Endothelial cell (in vitro differentiated cells): Measurements from ENCODE around the gene OR51B2. TPM values are rescaled to one million over a fixed set of nuclear protein-coding genes. Genes with fewer than 3 reads are reported as not detected.
"Not testable (repeated sequence)": the region's sequence is repeated elsewhere in the genome, so short reads cannot be mapped to it uniquely, and the experiment has no call there.

Source experiments
- DNase-seq: peaks from one replicate; pipeline ENCODE4 v3.0.0; 2021; ENCODE audit warnings: low spot score
- H3K27ac Mint-ChIP-seq: one replicate; pipeline ENCODE4 v1.8.0; 2021; ENCODE audit warnings: mixed read lengths, inconsistent platforms; ENCODE audit not compliant: unreplicated experiment
- H3K27me3 Mint-ChIP-seq: one replicate; pipeline ENCODE4 v1.8.0; 2021; ENCODE audit warnings: mild to moderate bottlenecking, moderate library complexity, mixed read lengths, inconsistent platforms; ENCODE audit not compliant: unreplicated experiment
- H3K36me3 Mint-ChIP-seq: one replicate; pipeline ENCODE4 v1.8.0; 2021; ENCODE audit warnings: mild to moderate bottlenecking, low read depth, mixed read lengths, inconsistent platforms; ENCODE audit not compliant: unreplicated experiment
- H3K4me1 Mint-ChIP-seq: one replicate; pipeline ENCODE4 v1.8.0; 2021; ENCODE audit warnings: mild to moderate bottlenecking, mixed read lengths, inconsistent platforms; ENCODE audit not compliant: unreplicated experiment
- H3K4me3 Mint-ChIP-seq: one replicate; pipeline ENCODE4 v1.8.0; 2021; ENCODE audit warnings: mild to moderate bottlenecking, mixed read lengths, inconsistent platforms; ENCODE audit not compliant: unreplicated experiment
- H3K9me3 Mint-ChIP-seq: one replicate; pipeline ENCODE4 v1.8.0; 2021; ENCODE audit warnings: mixed read lengths, inconsistent platforms; ENCODE audit not compliant: unreplicated experiment
- total RNA-seq: library from RNA; stranded (reverse); fragmentation: NEBNext Ultra II Directional; extraction: Animal tissue kit (Norgen Biotek cat#: 25700); gene quantifications from one replicate; pipeline ENCODE4 v1.2.1, GENCODE V29; 2021; ENCODE audit not compliant: unreplicated experiment
- TF ChIP-seq, protein P1 (sequence below): fragments of 200-600 bp; sonication (generic); IDR thresholded peaks from one replicate; pipeline ENCODE4 v1.5.0; 2021; ENCODE audit warnings: antibody characterized with exemption; ENCODE audit not compliant: unreplicated experiment

Gene OR51B2
- total RNA-seq, 1 donor from 2014 or later = not detected

DNA sequence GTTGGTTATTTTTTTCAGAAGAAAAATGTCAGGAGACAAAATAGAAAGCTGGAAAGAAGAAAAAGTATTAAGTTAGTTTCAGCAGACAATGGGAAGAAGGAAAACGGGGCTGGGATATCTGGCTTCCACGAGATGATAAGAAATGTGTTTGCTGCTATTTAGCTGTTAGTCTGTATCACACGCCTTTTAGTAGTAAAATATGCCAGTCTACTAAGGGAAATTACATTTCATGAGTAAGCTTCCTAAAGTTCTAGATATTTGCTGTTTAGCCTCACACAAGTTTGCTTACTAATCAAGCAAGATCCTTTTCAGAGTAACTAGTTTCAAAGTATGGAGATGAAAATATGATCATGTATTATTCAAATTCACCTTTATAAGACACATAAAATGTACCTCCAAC lies 23.8 kb downstream of the OR51B2 start:
- no peak for DNase-seq
- Mint-ChIP-seq H3K27me3 (no peaks in the 10 kb centered on the region), H3K27ac (no peak overlapping the region), H3K9me3 (no peaks in the 10 kb centered on the region), H3K4me3 (no peak overlapping the region), H3K4me1 (no peaks in the 10 kb centered on the region), H3K36me3 (no peaks in the 10 kb centered on the region)
- TF ChIP-seq, protein P1, sequence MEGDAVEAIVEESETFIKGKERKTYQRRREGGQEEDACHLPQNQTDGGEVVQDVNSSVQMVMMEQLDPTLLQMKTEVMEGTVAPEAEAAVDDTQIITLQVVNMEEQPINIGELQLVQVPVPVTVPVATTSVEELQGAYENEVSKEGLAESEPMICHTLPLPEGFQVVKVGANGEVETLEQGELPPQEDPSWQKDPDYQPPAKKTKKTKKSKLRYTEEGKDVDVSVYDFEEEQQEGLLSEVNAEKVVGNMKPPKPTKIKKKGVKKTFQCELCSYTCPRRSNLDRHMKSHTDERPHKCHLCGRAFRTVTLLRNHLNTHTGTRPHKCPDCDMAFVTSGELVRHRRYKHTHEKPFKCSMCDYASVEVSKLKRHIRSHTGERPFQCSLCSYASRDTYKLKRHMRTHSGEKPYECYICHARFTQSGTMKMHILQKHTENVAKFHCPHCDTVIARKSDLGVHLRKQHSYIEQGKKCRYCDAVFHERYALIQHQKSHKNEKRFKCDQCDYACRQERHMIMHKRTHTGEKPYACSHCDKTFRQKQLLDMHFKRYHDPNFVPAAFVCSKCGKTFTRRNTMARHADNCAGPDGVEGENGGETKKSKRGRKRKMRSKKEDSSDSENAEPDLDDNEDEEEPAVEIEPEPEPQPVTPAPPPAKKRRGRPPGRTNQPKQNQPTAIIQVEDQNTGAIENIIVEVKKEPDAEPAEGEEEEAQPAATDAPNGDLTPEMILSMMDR = no peak

DNA sequence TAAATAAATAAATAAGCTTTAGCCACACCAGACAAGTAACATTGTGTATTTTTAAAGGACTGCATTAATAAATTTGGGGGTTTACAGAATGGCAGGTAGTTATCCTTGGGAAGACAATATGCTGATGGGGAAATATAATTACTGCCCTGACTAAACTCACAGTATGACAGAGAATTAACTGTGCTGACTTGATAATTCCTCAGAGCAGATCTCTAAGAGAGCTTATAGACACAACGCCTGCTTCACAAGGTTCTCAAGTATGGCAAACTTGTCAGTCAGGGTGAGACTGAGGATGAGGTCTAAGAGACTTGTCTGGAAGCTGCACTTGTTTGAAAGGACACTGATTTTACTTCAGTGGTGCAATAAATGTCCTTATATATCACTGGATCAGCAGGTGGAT lies 25.6 kb downstream of the OR51B2 start:
- Mint-ChIP-seq H3K4me1 (no peaks in the 10 kb centered on the region), H3K36me3 (no peaks in the 10 kb centered on the region), H3K27ac (no peak overlapping the region), H3K27me3 (no peaks in the 10 kb centered on the region), H3K9me3 (no peaks in the 10 kb centered on the region), H3K4me3 (no peak overlapping the region)
- DNase-seq = no peak
- TF ChIP-seq, protein P1 = no peak

DNA sequence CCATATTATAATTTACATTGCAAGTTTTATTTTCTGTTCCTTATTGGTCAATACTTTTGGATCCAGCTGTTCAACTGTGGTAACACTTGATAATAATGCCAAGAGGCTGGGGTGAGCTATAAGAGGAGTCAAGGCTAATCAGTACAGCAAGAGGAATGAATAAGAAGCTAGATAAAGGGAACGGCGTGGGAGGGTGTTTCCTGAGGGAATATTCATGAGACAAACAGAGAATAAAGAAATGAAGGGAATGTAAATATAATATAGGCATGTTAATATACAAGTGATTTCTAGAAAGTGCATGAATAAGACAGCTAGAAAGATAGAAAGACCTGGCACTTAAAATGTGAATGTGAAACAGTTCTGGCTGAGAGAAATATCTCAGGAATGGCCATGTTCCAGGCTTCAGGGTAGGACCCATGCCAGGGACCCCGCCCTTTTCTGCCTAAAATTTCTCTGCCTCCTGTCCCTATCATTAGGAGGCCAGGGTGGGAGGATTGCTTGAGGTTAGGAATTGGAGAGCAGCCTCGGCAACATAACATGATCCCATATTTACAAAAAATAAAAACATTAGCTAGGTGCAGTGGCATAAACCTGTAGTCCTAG lies 26.3 kb downstream of the OR51B2 start:
- no peaks in the 10 kb centered on the region for H3K36me3 Mint-ChIP-seq
- H3K27ac Mint-ChIP-seq = no peak overlapping the region
- DNase-seq = no peak
- H3K9me3 Mint-ChIP-seq = no peaks in the 10 kb centered on the region
- H3K27me3 Mint-ChIP-seq = no peaks in the 10 kb centered on the region
- TF ChIP-seq, protein P1 = no peak
- H3K4me1 Mint-ChIP-seq = no peaks in the 10 kb centered on the region
- no peak overlapping the region for H3K4me3 Mint-ChIP-seq

DNA sequence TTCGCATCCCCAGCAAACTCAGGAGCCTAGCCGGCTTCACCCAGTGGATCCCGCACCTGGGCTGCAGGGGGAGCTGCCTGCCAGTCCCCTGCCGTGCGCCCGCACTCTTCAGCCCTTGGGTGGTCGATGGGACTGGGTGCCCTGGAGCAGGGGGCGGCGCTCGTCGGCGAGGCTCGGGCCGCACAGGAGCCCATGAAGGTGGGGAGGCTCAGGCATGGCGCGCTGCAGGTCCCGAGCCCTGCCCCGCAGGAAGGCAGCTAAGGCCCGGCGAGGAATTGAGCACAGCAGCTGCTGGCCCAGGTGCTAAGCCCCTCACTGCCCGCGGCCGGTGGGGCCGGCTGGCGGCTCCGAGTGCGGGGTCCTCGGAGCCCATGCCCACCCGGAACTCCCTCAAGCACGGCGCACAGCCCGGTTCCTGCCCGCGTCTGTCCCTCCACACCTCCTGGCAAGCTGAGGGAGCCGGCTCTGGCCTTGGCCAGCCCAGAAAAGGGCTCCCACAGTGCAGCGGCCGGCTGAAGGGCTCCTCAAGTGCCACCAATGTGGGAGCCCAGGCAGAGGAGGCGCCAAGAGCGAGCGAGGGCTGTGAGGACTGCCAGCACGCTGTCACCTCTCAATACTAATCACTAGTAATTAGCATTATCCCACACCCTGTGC lies 29.6 kb downstream of the OR51B2 start:
- DNase-seq, H3K9me3 Mint-ChIP-seq, H3K27me3 Mint-ChIP-seq, H3K4me3 Mint-ChIP-seq, H3K4me1 Mint-ChIP-seq, H3K27ac Mint-ChIP-seq, H3K36me3 Mint-ChIP-seq: not testable (repeated sequence)

DNA sequence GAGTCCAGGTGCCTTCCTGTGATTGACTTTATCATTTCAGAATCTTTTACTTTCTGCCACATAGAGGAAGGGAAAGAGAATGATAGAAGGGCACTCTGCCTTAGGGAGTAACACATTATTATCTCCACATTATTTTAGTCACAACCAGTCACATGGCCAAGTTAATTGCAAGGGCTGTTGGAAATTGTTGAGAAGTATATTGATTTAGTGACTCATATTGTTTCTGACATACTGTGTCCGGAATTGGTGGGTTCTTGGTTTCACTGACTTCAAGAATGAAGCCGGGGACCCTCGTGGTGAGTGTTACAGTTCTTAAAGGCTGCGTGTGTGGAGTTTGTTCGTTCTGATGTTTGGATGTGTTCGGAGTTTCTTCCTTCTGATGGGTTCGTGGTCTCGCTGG lies 31.1 kb downstream of the OR51B2 start:
- H3K9me3 Mint-ChIP-seq = no peaks in the 10 kb centered on the region
- no peaks in the 10 kb centered on the region for H3K4me1 Mint-ChIP-seq
- no peaks in the 10 kb centered on the region for H3K36me3 Mint-ChIP-seq

More for the DNA sequence above, 31.1 kb downstream of the OR51B2 start:
- no peak overlapping the region for H3K4me3 Mint-ChIP-seq
- no peaks in the 10 kb centered on the region for H3K27me3 Mint-ChIP-seq
- no peak for DNase-seq
- TF ChIP-seq, protein P1 = no peak
- H3K27ac Mint-ChIP-seq = peak overlapping the region; percentile 61
